Fibroblast of peridontal ligament (primary cell): Measurements from ENCODE around the gene RAB11FIP5.
"Not testable (repeated sequence)": the region's sequence is repeated elsewhere in the genome, so short reads cannot be mapped to it uniquely, and the experiment has no call there.

Experiments
- DNase-seq: peaks from one replicate; pipeline ENCODE4 v3.0.0-alpha.2; 2010; ENCODE audit errors: extremely low read depth

The RAB11FIP5 gene

GRCh38 chr2:73070643-73071359 is 41.9 kb downstream of the RAB11FIP5 start:
- DNase-seq: no peak

GRCh38 chr2:73069855-73070642 is 42.7 kb downstream of the RAB11FIP5 start:
- DNase-seq: no peak

- no peak for DNase-seq
These were observed 43.5 kb downstream of the RAB11FIP5 start for GRCh38 chr2:73069041-73069854.

- no peak for DNase-seq
These were observed 44.6 kb downstream of the RAB11FIP5 start for GRCh38 chr2:73068147-73068546.

- DNase-seq: no peak
These were observed 45.7 kb downstream of the RAB11FIP5 start for GRCh38 chr2:73067043-73067442.

- DNase-seq: not testable (repeated sequence)
These were observed 47.7 kb downstream of the RAB11FIP5 start for GRCh38 chr2:73065070-73065469.

- peak; percentile 82 for DNase-seq
These were observed 48.6 kb downstream of the RAB11FIP5 start for GRCh38 chr2:73063909-73064875.

- no peak for DNase-seq
These were observed 49.3 kb downstream of the RAB11FIP5 start for GRCh38 chr2:73063472-73063871.

- no peak for DNase-seq
These were observed 53.6 kb downstream of the RAB11FIP5 start for GRCh38 chr2:73059106-73059505.

- DNase-seq: no peak
These were observed 57.8 kb downstream of the RAB11FIP5 start for GRCh38 chr2:73054980-73055379.

- peak; percentile 60 for DNase-seq
These were observed 59.2 kb downstream of the RAB11FIP5 start for GRCh38 chr2:73053316-73054114.

- DNase-seq: no peak
These were observed 62.6 kb downstream of the RAB11FIP5 start for GRCh38 chr2:73050121-73050545.

- no peak for DNase-seq
These were observed 68.6 kb downstream of the RAB11FIP5 start for GRCh38 chr2:73043929-73044832.

- DNase-seq: no peak
These were observed 69.5 kb downstream of the RAB11FIP5 start for GRCh38 chr2:73043276-73043675.

- DNase-seq: no peak
These were observed 74.7 kb downstream of the RAB11FIP5 start for GRCh38 chr2:73037947-73038585.

GRCh38 chr2:73036766-73037165 is 76.0 kb downstream of the RAB11FIP5 start:
- DNase-seq: no peak

- no peak for DNase-seq
These were observed 76.6 kb downstream of the RAB11FIP5 start for GRCh38 chr2:73035899-73036711.
